Lower lobe of right lung (tissue), 2 donors: ENCODE measurements around the gene AMZ2. TPM values are rescaled to one million over a fixed set of nuclear protein-coding genes. Genes with fewer than 3 reads are reported as not detected.

ENCODE experiments used
- ATAC-seq, 2 donors: fragments of 200-7000 bp; cut with Tn5 transposase; one replicate each; pipeline ENCODE4 v1.9.1; 2020 to 2022; ENCODE audit warnings: mild to moderate bottlenecking in 2 of 2, moderate library complexity in 2 of 2
- DNase-seq: peaks from one replicate; pipeline ENCODE4 v3.0.0-alpha.2; 2020
- H3K27ac ChIP-seq: fragments of 200-600 bp; one replicate; pipeline ENCODE4 v1.8.0; 2022
- H3K27me3 ChIP-seq: fragments of 200-600 bp; one replicate; pipeline ENCODE4 v1.8.0; 2022; ENCODE audit warnings: low read depth
- H3K36me3 ChIP-seq: fragments of 200-600 bp; one replicate; pipeline ENCODE4 v1.8.0; 2022; ENCODE audit warnings: mild to moderate bottlenecking
- H3K4me1 ChIP-seq: fragments of 200-600 bp; one replicate; pipeline ENCODE4 v1.8.0; 2022
- H3K4me3 ChIP-seq: fragments of 200-600 bp; one replicate; pipeline ENCODE4 v1.8.0; 2022; ENCODE audit warnings: mild to moderate bottlenecking
- H3K9me3 ChIP-seq: fragments of 200-600 bp; one replicate; pipeline ENCODE4 v1.8.0; 2022
- intact Hi-C: fragments of 100-400 bp; cut with DNase I; formaldehyde crosslinking; loops from one replicate; pipeline ENCODE4 v1.11.0; 2022
- total RNA-seq: library from RNA; stranded (reverse); fragmentation: NEBNext Ultra II Directional; extraction: Animal tissue kit (Norgen Biotek cat#: 25700); gene quantifications from one replicate; pipeline ENCODE4 v1.2.1, GENCODE V29; 2021
- TF ChIP-seq, protein P1 (sequence below): fragments of 200-600 bp; IDR thresholded peaks from one replicate; pipeline ENCODE4 v1.8.0; 2022; ENCODE audit warnings: antibody characterized with exemption, mild to moderate bottlenecking
- donor health status: DM: no; HTN: yes; CAD: no; lungs with severe emphysema.

AMZ2 gene
- total RNA-seq, 1 donor from 2014 or later = 55.9 TPM

- Histone ChIP-seq H3K9me3 (no peaks in the 10 kb centered on the region), H3K4me3 (no peak overlapping the region), H3K36me3 (no peaks in the 10 kb centered on the region), H3K4me1 (peaks cover 7% of the 10 kb centered on the region), H3K27me3 (no peaks in the 10 kb centered on the region), H3K27ac (no peak overlapping the region)
- TF ChIP-seq, protein P1, sequence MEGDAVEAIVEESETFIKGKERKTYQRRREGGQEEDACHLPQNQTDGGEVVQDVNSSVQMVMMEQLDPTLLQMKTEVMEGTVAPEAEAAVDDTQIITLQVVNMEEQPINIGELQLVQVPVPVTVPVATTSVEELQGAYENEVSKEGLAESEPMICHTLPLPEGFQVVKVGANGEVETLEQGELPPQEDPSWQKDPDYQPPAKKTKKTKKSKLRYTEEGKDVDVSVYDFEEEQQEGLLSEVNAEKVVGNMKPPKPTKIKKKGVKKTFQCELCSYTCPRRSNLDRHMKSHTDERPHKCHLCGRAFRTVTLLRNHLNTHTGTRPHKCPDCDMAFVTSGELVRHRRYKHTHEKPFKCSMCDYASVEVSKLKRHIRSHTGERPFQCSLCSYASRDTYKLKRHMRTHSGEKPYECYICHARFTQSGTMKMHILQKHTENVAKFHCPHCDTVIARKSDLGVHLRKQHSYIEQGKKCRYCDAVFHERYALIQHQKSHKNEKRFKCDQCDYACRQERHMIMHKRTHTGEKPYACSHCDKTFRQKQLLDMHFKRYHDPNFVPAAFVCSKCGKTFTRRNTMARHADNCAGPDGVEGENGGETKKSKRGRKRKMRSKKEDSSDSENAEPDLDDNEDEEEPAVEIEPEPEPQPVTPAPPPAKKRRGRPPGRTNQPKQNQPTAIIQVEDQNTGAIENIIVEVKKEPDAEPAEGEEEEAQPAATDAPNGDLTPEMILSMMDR = no peak
- no peak for DNase-seq
- no peak for ATAC-seq
- intact Hi-C loops = no loop called here
Observed at GRCh38 chr17:68302066-68302564, 54.3 kb downstream of the AMZ2 start.

GRCh38 chr17:68302666-68303065 is 54.8 kb downstream of the AMZ2 start:
- no peaks in the 10 kb centered on the region for H3K27me3 ChIP-seq
- H3K4me3 ChIP-seq = no peak overlapping the region
- intact Hi-C loops = no loop called here
- TF ChIP-seq, protein P1 = no peak
- ATAC-seq (no peak), DNase-seq (no peak)
- H3K27ac ChIP-seq = no peak overlapping the region
- no peaks in the 10 kb centered on the region for H3K9me3 ChIP-seq
- H3K4me1 ChIP-seq = peaks cover 2% of the 10 kb centered on the region
- no peaks in the 10 kb centered on the region for H3K36me3 ChIP-seq

- DNase-seq = no peak
- Histone ChIP-seq H3K27me3 (no peaks in the 10 kb centered on the region), H3K36me3 (no peaks in the 10 kb centered on the region), H3K4me3 (no peak overlapping the region), H3K9me3 (no peaks in the 10 kb centered on the region), H3K4me1 (no peaks in the 10 kb centered on the region), H3K27ac (no peak overlapping the region)
- intact Hi-C loops = no loop called here
- TF ChIP-seq, protein P1 = no peak
- ATAC-seq = no peak
Observed at GRCh38 chr17:68304706-68305105, 56.9 kb downstream of the AMZ2 start.

- no peaks in the 10 kb centered on the region for H3K27me3 ChIP-seq
- H3K9me3 ChIP-seq = no peaks in the 10 kb centered on the region
- TF ChIP-seq, protein P1 = no peak
- no peaks in the 10 kb centered on the region for H3K36me3 ChIP-seq
- intact Hi-C loops = no loop called here
- no peak overlapping the region for H3K4me3 ChIP-seq
- ATAC-seq = no peak
- DNase-seq = no peak
- H3K27ac ChIP-seq = no peak overlapping the region
- H3K4me1 ChIP-seq = no peaks in the 10 kb centered on the region
Observed at GRCh38 chr17:68305142-68305541, 57.3 kb downstream of the AMZ2 start.

Other genes starting within 250 kb of the AMZ2 start
- gene KPNA2, start 212.3 kb upstream of the AMZ2 start, total RNA-seq = 23.4 TPM
- 7.5 TPM for gene SLC16A6, start 43.1 kb downstream of the AMZ2 start, total RNA-seq
- 4.2 TPM for gene ARSG, start 43.5 kb downstream of the AMZ2 start, total RNA-seq
- gene WIPI1, start 209.5 kb downstream of the AMZ2 start, total RNA-seq = 37.5 TPM